DLD1 (cell line): Measurements from ENCODE around the gene RASSF5.
"Not testable (repeated sequence)": the region's sequence is repeated elsewhere in the genome, so short reads cannot be mapped to it uniquely, and the experiment has no call there.

Experiments used
- in situ Hi-C: cut with HindIII; loops from 2 replicates; pipeline ENCODE4 v1.10.0; 2017; ENCODE audit warnings: low sequenced_read_pairs

Gene RASSF5

GRCh38 chr1:206566999-206567398 is 59.7 kb downstream of the RASSF5 start:
- in situ Hi-C loops, result no loop called here

- in situ Hi-C loops, result no loop called here
Observed at GRCh38 chr1:206568256-206568655, 60.9 kb downstream of the RASSF5 start.

DNA sequence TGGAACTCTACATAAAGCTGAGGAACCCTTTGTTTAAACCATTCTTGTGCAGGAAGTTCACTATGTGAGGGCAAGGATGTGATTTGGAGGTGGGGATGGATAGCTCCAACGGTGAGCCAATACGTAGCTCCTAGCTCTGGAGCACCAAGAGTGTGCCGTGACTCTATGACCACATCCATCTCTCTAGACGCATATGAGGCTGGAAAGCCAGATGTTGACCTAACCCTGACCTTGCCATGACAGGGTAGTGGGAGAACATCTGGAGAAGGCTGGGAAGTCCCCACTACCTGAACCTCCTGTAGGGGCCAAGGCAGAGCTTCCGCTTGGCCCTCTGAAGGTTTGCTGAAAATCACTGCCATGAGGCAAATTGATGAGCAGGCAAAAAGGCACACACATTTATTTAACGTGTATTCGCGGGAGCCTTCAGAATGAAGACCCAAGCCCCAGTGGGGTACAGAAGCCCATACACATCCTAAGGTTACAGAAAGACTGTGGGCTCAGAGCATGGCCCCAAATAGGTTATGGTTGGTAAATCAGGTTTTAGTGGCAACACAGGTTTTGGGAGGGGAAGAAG is 61.5 kb downstream of the RASSF5 start:
- in situ Hi-C loops, result no loop called here

DNA sequence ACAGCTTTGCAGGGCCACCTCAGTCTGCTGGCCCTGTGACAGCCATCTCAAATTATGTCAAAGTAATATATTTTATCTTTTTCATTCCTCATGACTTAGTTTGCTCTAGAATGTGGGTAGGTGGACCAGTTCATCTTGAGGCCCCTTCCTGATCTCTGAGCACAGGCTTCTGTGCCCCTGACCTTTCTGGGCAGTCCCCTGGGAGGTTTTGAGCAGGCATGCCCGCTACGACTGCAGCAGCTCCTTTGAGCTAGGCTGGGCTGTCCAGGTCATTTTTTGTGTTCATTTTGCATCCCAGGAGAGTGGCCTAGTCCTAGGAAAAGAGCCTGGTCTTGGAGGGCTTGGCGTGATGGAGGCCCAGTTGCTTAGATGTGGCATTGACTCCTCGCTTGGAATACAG is 62.2 kb downstream of the RASSF5 start:
- in situ Hi-C loops, result no loop called here

- in situ Hi-C loops, result loop anchor here (5.0 kb wide), 1 partner anchor 78 kb away; no protein-coding TSS in a partner anchor
Observed at GRCh38 chr1:206570529-206570928, 63.2 kb downstream of the RASSF5 start.

GRCh38 chr1:206572835-206573234 is 65.5 kb downstream of the RASSF5 start:
- in situ Hi-C loops, result loop anchor here (5.0 kb wide), 1 partner anchor 81 kb away; no protein-coding TSS in a partner anchor

DNA sequence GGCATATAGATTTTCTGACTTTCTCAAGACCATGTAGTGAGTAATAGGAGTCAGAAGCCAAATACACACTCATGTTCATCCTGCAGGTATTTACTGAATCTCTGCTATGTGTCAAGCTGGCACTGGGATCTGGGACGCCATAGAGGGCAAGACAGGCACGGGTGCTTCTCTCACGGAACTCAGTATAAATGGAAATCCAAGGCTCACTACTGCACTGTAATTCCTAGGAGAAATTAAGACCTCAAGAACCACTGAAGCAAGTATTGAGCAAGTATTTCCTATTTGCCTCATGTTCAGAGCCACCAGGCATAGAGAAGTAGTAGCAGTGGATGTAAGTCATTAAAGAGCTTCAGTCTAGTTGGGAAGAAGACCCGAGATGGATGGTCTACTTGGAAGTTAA is 66.0 kb downstream of the RASSF5 start:
- in situ Hi-C loops, result loop anchor here (5.0 kb wide), 1 partner anchor 81 kb away; no protein-coding TSS in a partner anchor

GRCh38 chr1:206573762-206574161 is 66.4 kb downstream of the RASSF5 start:
- in situ Hi-C loops, result loop anchor here (5.0 kb wide), 1 partner anchor 81 kb away; no protein-coding TSS in a partner anchor

- in situ Hi-C loops, result no loop called here
Observed at GRCh38 chr1:206575165-206575893, 68.0 kb downstream of the RASSF5 start.

GRCh38 chr1:206575894-206576737 is 68.8 kb downstream of the RASSF5 start:
- in situ Hi-C loops, result no loop called here

DNA sequence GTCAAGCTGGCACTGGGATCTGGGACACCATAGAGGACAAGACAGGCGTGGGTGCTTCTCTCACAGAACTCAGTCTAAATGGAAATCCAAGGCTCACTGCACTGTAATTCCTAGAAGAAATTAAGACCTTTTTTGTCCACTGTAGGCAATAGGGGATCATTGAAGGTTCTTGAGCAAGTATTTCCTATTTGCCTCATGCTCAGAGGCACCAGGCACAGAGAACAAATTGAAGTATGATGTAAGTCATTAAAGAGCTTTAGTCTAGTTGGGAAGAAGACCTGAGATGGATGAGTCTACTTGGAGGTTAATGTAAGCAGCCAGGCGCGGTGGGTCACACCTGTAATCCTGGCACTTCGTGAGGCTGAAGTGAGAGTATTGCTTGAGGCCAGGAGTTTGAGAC is 70.3 kb downstream of the RASSF5 start:
- in situ Hi-C loops, result no loop called here

DNA sequence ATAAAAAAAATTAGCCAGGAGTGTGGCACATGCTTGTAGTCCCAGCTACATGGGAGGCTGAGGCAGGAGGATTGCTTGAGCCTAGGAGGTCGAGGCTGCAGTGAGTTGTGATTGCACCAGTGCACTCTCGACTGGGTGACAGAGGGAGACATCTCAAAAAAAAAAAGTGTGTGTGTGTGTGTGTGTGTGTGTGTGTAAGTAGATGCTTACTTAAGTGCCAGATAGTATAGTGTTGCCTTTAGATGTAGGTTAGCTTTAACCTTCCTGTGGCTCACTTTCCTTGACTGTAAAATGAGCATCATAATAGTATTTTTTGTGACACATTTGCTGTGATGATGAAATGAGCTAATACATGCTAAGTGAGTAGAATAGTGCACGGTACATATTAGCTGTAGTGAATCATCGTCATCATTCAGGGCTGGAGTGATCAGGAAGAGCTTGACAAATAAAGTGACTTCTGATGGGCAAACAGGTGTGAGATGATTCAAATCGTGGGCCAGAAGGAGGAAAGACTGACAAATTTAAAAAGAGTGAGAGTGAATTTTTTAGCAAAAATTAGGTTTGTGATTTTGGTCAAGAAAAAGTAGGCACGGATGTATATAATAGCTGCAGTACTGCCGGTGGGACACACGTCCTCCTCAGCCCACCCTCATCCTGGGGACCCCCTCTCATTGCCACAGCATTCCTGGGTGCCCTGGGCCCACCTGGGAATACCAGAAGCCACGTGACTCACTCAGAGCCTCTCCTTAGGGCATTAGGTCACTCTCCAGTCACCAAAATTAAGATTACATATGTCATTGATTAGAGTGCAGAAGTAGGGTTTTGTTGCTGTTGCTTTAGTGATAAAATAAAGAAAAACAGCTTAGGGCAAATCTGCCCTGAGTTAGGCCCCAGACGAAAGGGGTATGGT is 71.0 kb downstream of the RASSF5 start:
- in situ Hi-C loops, result no loop called here

DNA sequence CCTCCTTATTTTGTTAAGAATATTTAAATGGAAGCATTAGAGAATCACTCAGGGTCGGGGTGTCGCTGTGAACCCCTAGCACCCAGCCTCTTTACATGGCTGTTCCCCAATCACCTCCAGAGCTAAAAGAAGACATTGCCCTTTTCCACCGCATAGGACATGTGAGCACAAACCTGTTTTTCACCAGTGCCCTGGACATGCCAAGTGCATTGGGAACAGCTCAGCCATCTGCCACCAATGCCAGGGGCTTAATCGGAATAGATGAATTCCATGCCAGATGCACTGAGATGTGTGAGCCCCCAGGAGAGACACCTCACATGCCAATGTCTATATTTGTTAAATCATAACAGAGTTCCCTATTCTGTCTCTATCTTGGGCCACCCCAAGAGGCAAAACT is 71.6 kb downstream of the RASSF5 start:
- in situ Hi-C loops, result no loop called here

DNA sequence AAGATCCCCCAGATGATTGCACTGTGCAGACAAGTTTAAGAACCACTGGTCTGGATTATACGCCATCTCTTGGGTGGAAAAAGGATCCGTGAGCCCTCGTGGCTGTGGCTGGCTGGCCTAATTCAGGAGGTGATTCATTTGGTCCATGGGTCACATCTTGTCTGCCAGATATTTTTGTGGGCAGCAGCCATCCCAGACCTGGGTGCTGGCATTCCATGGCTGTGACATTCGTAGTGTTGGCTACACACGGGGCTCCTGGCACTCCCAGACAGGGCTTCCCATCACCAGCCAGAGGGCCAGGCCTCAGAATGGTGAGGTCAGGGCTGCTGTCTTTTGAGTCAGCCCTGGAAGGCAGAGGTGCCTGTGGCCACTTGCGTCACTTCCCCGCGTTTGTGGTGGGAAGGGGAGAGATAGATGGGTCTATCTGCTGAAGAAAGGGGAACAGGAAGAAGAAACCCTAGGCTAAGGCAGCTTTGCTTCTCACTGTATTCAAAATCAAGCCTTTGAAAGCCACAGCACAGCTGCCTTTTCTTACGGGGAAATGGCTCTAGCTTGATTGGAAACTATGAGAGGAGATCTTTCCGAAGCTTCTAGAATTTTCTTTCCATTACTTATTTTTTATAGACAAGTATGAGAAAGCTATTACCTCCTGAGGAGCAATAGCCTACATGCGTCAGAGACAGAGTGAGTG is 72.6 kb downstream of the RASSF5 start:
- in situ Hi-C loops, result no loop called here

GRCh38 chr1:206580438-206581113 is 73.2 kb downstream of the RASSF5 start:
- in situ Hi-C loops, result no loop called here

DNA sequence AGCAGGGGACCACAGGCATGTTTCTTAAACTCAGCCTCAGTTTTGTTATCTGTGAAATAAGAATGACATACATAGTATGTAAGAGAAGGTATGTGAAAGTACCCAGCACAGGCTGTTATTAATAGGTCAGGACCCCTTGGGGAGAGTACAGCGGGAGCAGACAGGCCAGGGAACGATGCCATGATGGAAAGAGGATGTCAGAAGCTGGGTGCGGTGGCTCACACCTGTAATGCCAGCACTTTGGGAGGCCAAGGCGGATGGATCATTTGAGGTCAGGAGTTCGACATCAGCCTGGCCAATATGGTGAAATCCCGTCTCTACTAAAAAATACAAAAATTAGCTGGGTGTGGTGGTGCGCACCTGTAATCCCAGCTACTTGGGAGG is 73.8 kb downstream of the RASSF5 start:
- in situ Hi-C loops, result not testable (repeated sequence)

GRCh38 chr1:206581571-206581981 is 74.2 kb downstream of the RASSF5 start:
- in situ Hi-C loops, result no loop called here

DNA sequence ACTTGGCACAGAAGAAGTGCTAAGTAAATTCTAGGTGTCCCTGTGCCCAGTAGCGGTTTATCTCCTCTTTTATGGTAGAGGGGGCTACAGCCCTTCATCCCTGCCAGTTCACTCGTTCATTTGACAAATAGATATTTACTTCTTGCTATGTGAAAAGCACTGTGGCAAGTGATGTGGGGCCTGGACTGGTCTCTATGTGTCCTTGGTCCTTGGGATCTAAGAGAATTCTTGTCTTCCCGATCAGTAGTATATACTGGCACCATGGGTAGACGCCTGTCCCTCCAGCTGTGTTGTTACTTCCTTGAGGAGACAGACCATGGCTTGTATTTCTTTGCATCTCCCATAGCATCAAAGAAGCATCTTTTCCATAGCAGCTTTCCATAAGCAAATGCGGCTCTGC is 75.2 kb downstream of the RASSF5 start:
- in situ Hi-C loops, result no loop called here

- in situ Hi-C loops, result no loop called here
Observed at GRCh38 chr1:206582971-206583706, 75.8 kb downstream of the RASSF5 start.
